A549 (cell line): Measurements from ENCODE around the gene PRSS22. TPM values are rescaled to one million over a fixed set of nuclear protein-coding genes. Genes with fewer than 3 reads are reported as not detected.

Source experiments
- ATAC-seq, 2 experiments: fragments of 200-7000 bp in 1 of 2; fragments of >200 bp in 1 of 2; cut with Nextera tagmentation in 1 of 2; cut with Tn5 transposase in 1 of 2; 3 replicates each; pipeline versions ENCODE4 v1.8.0 to v1.9.1; 2018 to 2020; ENCODE audit warnings: mild to moderate bottlenecking in 1 of 2, moderate library complexity in 1 of 2
- CTCF ChIA-PET: fragments of 300-600 bp; sonication (Branson Sonifier 250); formaldehyde crosslinking; extraction: SDS; loops from one replicate; lab custom pipeline; 2021; ENCODE audit warnings: antibody characterized with exemption, inconsistent platforms; lab: Yijun Ruan, JAX
- POLR2A ChIA-PET: fragments of 350-600 bp; formaldehyde crosslinking; extraction: SDS; loops from one replicate; lab custom pipeline; 2021; ENCODE audit warnings: antibody characterized with exemption, inconsistent platforms; lab: Yijun Ruan, JAX
- DNase-seq, 2 experiments: peaks; one replicate each; pipeline versions ENCODE4 v3.0.0 to v3.0.0-alpha.2; 2011 to 2016; ENCODE audit warnings: low read depth in 1 of 2, low spot score in 1 of 2
- FAIRE-seq: peaks from 2 replicates; lab custom pipeline; 2011; peaks lifted over from hg19 to GRCh38; lab: Jason Lieb, UNC
- H3K27ac ChIP-seq, 2 experiments: fragments of >200 bp; sonication (Bioruptor Twin); formaldehyde crosslinking; 3 replicates each; pipeline ENCODE4 v1.5.1; 2016 to 2017
- H3K4me1 ChIP-seq: fragments of >200 bp; sonication (Bioruptor Twin); formaldehyde crosslinking; 3 replicates; pipeline ENCODE4 v1.6.1; 2016
- H3K4me2 ChIP-seq: fragments of >200 bp; sonication (Bioruptor Twin); formaldehyde crosslinking; 3 replicates; pipeline ENCODE4 v1.6.1; 2016
- H3K4me3 ChIP-seq: fragments of >200 bp; sonication (Bioruptor Twin); formaldehyde crosslinking; 3 replicates; pipeline ENCODE4 v1.5.1; 2016
- H3K9me3 ChIP-seq: fragments of >200 bp; sonication (Bioruptor Twin); formaldehyde crosslinking; 3 replicates; pipeline ENCODE4 v1.6.1; 2016
- CBX8 ChIP-seq: fragments of 200-600 bp; sonication (generic); IDR thresholded peaks from 2 replicates; pipeline ENCODE4 v1.6.1; 2016
- CEBPB ChIP-seq, 2 experiments: fragments of >200 bp in 1 of 2; sonication (Bioruptor Twin) in 1 of 2; formaldehyde crosslinking in 1 of 2; IDR thresholded peaks; 2 replicates each; pipeline ENCODE4 v1.6.1; 2012 to 2016
- EHF ChIP-seq: fragments of 250-450 bp; sonication (Bioruptor Pico); IDR thresholded peaks from 2 replicates; pipeline ENCODE4 v1.5.0; 2020; ENCODE audit warnings: mild to moderate bottlenecking
- ESRRA ChIP-seq: fragments of 150-350 bp; IDR thresholded peaks from 2 replicates; pipeline ENCODE4 v1.6.1; 2014; ENCODE audit warnings: mild to moderate bottlenecking, low read length, borderline replicate concordance
- MYC ChIP-seq: IDR thresholded peaks from 2 replicates; pipeline ENCODE4 v1.6.1; 2012; ENCODE audit warnings: mild to moderate bottlenecking, inconsistent platforms, low read length, improper control_type of control experiment, borderline replicate concordance
- NR3C1 ChIP-seq: fragments of >200 bp; sonication (Bioruptor Twin); formaldehyde crosslinking; IDR thresholded peaks from 3 replicates; pipeline ENCODE4 v1.6.1; 2017
- POLR2AphosphoS2 ChIP-seq: conservative IDR thresholded peaks from 2 replicates; pipeline ENCODE4 v1.6.1; 2012; ENCODE audit warnings: low read length, improper control_type of control experiment, inconsistent platforms
- RAD21 ChIP-seq, 2 experiments: fragments of >200 bp in 1 of 2; sonication (Bioruptor Twin) in 1 of 2; formaldehyde crosslinking in 1 of 2; IDR thresholded peaks in 1 of 2; conservative IDR thresholded peaks in 1 of 2; 2 replicates in 1 of 2; 3 replicates in 1 of 2; pipeline ENCODE4 v1.6.1; 2012 to 2018; ENCODE audit warnings: inconsistent platforms in 1 of 2
- RARB ChIP-seq: fragments of 250-450 bp; sonication (Bioruptor Pico); IDR thresholded peaks from 2 replicates; pipeline ENCODE4 v1.8.0; 2021; ENCODE audit warnings: mild to moderate bottlenecking, moderate library complexity
- RFX5 ChIP-seq: fragments of 450-650 bp; IDR thresholded peaks from 2 replicates; pipeline ENCODE4 v1.7.1; 2014; ENCODE audit warnings: antibody characterized with exemption, mild to moderate bottlenecking, moderate library complexity
- RNF2 ChIP-seq: fragments of 200-600 bp; sonication (generic); IDR thresholded peaks from 2 replicates; pipeline ENCODE4 v1.6.1; 2016; ENCODE audit warnings: low read depth, mild to moderate bottlenecking, antibody characterized with exemption, moderate library complexity, borderline replicate concordance
- WGBS: methylation state at CpG from one replicate; pipeline ENCODE4 v1.1.6; 2017; ENCODE audit errors: missing lambda C conversion rate; 5-methylcytosine and 5-hydroxymethylcytosine counted together
- polyA plus RNA-seq, 4 experiments: library from polyadenylated mRNA; depleted of rRNA in 3 of 4; stranded (reverse); fragments of >200 nt; fragmentation: RNase III in 1 of 4; extraction: RNeasy Plus Mini Kit Qiagen cat#74134 plus additional on column Dnase treatment in 1 of 4; gene quantifications; 2 replicates in 3 of 4; 3 replicates in 1 of 4; pipeline ENCODE4 v1.2.3, GENCODE V29; 2011 to 2017
- TF ChIP-seq, protein P1 (sequence below): fragments of 450-650 bp; IDR thresholded peaks from 2 replicates; pipeline ENCODE4 v1.6.1; 2014; ENCODE audit warnings: antibody characterized with exemption
- TF ChIP-seq, protein P2 (sequence below): fragments of >200 bp; sonication (Bioruptor Twin); formaldehyde crosslinking; IDR thresholded peaks from 3 replicates; pipeline ENCODE4 v1.6.1; 2016
- TF ChIP-seq, protein P3 (sequence below): IDR thresholded peaks from 2 replicates; pipeline ENCODE4 v1.6.1; 2012; ENCODE audit warnings: low read depth, borderline replicate concordance
- TF ChIP-seq, protein P4 (sequence below): fragments of 250-450 bp; sonication (Bioruptor Pico); IDR thresholded peaks from 2 replicates; pipeline ENCODE4 v1.5.0; 2021; ENCODE audit warnings: mild to moderate bottlenecking, moderate library complexity, borderline replicate concordance
- TF ChIP-seq, protein P5 (sequence below): fragments of >200 bp; sonication (Bioruptor Twin); formaldehyde crosslinking; IDR thresholded peaks from 2 replicates; pipeline ENCODE4 v1.6.1; 2016

PRSS22 gene
- polyA plus RNA-seq, 2 of the 4 experiments (the other 2 are of a cell fraction), result 0.10 TPM; not detected in 1

DNA sequence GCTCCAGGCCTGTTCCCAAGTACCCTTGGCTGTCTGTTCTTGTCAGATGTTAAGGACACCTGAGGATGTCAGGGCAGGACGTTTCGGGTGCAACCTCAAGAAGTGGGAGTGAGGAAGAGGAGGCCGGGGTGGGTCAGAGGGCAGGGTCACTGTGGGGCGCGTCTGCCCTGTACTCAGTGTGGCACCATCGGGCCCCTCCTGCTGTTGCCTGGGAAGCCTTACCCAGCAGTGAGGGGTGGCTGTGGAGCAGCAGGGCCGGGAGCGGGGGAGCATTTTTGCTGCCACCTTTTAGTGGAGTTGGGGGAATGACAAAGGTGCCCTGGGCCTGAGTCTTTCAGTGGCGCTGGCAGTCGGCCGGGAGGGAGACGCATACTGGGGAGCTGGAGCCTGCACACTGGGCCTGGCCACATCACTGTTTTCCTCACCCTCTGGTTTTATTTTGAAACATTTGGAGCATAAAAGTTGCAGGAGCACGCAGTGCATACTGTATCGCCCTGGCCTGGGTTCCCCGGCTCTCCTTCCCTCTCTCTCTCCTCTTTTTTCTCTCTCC, 42.6 kb upstream of the PRSS22 start:
- Histone ChIP-seq H3K9me3 (no peaks in the 10 kb centered on the region), H3K4me2 (no peak overlapping the region), H3K27ac (no peak overlapping the region), H3K4me3 (no peak overlapping the region), H3K4me1 (peaks cover 22% of the 10 kb centered on the region)
- DNase-seq, result no peak
- no peak for TF ChIP-seq ESRRA
- no peak for TF ChIP-seq MYC
- TF ChIP-seq, protein P1, sequence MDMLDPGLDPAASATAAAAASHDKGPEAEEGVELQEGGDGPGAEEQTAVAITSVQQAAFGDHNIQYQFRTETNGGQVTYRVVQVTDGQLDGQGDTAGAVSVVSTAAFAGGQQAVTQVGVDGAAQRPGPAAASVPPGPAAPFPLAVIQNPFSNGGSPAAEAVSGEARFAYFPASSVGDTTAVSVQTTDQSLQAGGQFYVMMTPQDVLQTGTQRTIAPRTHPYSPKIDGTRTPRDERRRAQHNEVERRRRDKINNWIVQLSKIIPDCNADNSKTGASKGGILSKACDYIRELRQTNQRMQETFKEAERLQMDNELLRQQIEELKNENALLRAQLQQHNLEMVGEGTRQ, result no peak
- TF ChIP-seq, protein P2, sequence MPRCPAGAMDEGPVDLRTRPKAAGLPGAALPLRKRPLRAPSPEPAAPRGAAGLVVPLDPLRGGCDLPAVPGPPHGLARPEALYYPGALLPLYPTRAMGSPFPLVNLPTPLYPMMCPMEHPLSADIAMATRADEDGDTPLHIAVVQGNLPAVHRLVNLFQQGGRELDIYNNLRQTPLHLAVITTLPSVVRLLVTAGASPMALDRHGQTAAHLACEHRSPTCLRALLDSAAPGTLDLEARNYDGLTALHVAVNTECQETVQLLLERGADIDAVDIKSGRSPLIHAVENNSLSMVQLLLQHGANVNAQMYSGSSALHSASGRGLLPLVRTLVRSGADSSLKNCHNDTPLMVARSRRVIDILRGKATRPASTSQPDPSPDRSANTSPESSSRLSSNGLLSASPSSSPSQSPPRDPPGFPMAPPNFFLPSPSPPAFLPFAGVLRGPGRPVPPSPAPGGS, result no peak
- TF ChIP-seq RFX5, result no peak
- POLR2A ChIA-PET, result no interaction called here
- FAIRE-seq, result no peak
- CTCF ChIA-PET, result interaction anchor here (0.8 kb wide), 1 partner anchor 40 kb away, joined by 3 read pairs; no protein-coding TSS in a partner anchor
- 94% methylated on average over 13 of the region's 15 CpGs for WGBS
- ATAC-seq, result no peak

DNA sequence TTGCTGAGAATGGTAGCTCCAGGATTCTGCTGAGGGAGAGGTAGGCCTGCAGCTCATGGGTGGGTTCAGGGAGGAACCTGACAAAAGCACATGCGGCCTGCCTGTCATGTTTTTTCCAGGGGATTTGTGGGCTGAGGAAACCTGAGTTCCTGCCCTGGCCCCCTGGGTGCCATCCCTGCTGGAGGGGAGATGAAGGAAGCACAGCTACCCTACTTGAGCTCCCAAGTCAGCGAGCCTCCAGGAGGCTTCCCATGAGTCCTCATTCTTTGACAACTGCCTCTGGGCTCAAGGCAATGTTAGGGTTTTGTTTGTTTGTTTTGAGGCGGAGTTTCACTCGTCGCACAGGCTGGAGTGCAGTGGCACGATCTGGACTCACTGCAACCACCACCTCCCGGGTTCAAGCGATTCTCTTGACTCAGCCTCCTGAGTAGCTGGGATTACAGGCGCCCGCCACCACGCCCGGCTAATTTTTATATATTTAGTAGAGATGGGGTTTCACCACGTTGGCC, 41.6 kb upstream of the PRSS22 start:
- CTCF ChIA-PET, result interaction anchor here (0.5 to 2.7 kb wide), 10 partner anchors 9 to 125 kb away, joined by 3 to 13 read pairs (median 5); no protein-coding TSS in a partner anchor
- no peak overlapping the region for H3K4me2 ChIP-seq
- no peak for TF ChIP-seq CEBPB (IDR thresholded peaks at IDR 0.05)
- TF ChIP-seq RNF2, result no peak
- TF ChIP-seq EHF (CRISPR knock-in tag), result no peak
- TF ChIP-seq, protein P3, sequence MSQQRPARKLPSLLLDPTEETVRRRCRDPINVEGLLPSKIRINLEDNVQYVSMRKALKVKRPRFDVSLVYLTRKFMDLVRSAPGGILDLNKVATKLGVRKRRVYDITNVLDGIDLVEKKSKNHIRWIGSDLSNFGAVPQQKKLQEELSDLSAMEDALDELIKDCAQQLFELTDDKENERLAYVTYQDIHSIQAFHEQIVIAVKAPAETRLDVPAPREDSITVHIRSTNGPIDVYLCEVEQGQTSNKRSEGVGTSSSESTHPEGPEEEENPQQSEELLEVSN, result no peak
- TF ChIP-seq RAD21 (conservative IDR thresholded peaks at IDR 0.05 in 1 of 2, IDR thresholded peaks at IDR 0.05 in 1 of 2), result no peak
- TF ChIP-seq, protein P4, sequence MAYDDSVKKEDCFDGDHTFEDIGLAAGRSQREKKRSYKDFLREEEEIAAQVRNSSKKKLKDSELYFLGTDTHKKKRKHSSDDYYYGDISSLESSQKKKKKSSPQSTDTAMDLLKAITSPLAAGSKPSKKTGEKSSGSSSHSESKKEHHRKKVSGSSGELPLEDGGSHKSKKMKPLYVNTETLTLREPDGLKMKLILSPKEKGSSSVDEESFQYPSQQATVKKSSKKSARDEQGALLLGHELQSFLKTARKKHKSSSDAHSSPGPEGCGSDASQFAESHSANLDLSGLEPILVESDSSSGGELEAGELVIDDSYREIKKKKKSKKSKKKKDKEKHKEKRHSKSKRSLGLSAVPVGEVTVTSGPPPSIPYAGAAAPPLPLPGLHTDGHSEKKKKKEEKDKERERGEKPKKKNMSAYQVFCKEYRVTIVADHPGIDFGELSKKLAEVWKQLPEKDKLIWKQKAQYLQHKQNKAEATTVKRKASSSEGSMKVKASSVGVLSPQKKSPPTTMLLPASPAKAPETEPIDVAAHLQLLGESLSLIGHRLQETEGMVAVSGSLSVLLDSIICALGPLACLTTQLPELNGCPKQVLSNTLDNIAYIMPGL (CRISPR knock-in tag), result no peak
- no peak for TF ChIP-seq RARB (CRISPR knock-in tag)
- no peak for TF ChIP-seq CBX8
- TF ChIP-seq, protein P5, sequence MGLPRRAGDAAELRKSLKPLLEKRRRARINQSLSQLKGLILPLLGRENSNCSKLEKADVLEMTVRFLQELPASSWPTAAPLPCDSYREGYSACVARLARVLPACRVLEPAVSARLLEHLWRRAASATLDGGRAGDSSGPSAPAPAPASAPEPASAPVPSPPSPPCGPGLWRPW, result no peak
- TF ChIP-seq NR3C1, result no peak
- no peak for TF ChIP-seq POLR2AphosphoS2
- peaks cover 29% of the 10 kb centered on the region for H3K4me1 ChIP-seq
- no peak overlapping the region for H3K4me3 ChIP-seq
- DNase-seq (no peak), FAIRE-seq (no peak), ATAC-seq (no peak)
- no peak overlapping the region for H3K27ac ChIP-seq
- H3K9me3 ChIP-seq, result no peaks in the 10 kb centered on the region
- POLR2A ChIA-PET, result interaction anchor here (1.2 kb wide), 1 partner anchor 17 kb away, joined by 3 read pairs; the partner anchor contains the start of gene FLYWCH2
- WGBS, result 88% methylated on average over 13 of the region's 13 CpGs
